ENCODE results near the gene KREMEN2.

DNA sequence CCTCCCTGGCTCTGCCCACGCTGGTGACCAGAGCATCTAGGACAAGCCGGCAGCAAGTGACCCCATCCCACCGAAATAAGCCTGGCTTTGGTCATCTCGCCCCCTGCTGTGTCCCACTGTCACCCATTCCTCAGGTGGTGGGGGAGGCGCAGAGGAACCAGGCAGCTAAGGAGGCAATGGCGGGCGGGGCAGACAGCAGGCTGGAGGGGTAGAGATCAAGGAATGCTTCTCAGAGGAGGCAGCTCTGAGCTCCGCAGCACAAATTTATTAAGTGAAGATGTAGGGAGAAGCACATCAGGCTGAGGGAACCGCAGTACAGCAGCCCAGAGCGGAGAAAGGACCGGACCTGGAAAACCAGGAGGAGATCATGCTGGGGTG lies 7.5 kb upstream of the KREMEN2 start:
- TF ChIP-seq CTCF (IDR thresholded peaks at IDR 0.05) (no peak), EP300 (IDR thresholded peaks at IDR 0.05) (no peak)

Measured in ovary (tissue), 3 donors.